Immature natural killer cell (primary cell): ENCODE results near the gene ALDH3A1. TPM values are rescaled to one million over a fixed set of nuclear protein-coding genes. Genes with fewer than 3 reads are reported as not detected.

ENCODE experiments used
- DNase-seq, 3 donors: peaks; one replicate each; pipeline ENCODE4 v3.0.0; 2022; ENCODE audit warnings: mixed read lengths in 1 of 3
- H3K27ac Mint-ChIP-seq, 6 donors: one replicate each; pipeline ENCODE4 v1.8.0; 2020; ENCODE audit warnings: mixed read lengths in 6 of 6, mild to moderate bottlenecking in 5 of 6, inconsistent platforms in 4 of 6, moderate library complexity in 3 of 6
- H3K27me3 Mint-ChIP-seq, 3 donors: one replicate each; pipeline ENCODE4 v1.8.0; 2020 to 2021; ENCODE audit warnings: low read depth in 3 of 3, mild to moderate bottlenecking in 3 of 3, mixed read lengths in 3 of 3, moderate library complexity in 3 of 3, inconsistent platforms in 1 of 3
- H3K36me3 Mint-ChIP-seq, 3 donors: one replicate each; pipeline ENCODE4 v1.8.0; 2020; ENCODE audit warnings: mixed read lengths in 3 of 3, inconsistent platforms in 2 of 3, mild to moderate bottlenecking in 2 of 3
- H3K4me1 Mint-ChIP-seq, 2 donors: one replicate each; pipeline ENCODE4 v1.8.0; 2020; ENCODE audit warnings: inconsistent platforms in 2 of 2, mild to moderate bottlenecking in 2 of 2, mixed read lengths in 2 of 2, moderate library complexity in 1 of 2
- H3K4me3 Mint-ChIP-seq, 5 donors: one replicate each; pipeline ENCODE4 v1.8.0; 2020; ENCODE audit warnings: mild to moderate bottlenecking in 5 of 5, mixed read lengths in 5 of 5, inconsistent platforms in 3 of 5, moderate library complexity in 3 of 5
- H3K9me3 Mint-ChIP-seq, 6 donors: one replicate each; pipeline ENCODE4 v1.8.0; 2020; ENCODE audit warnings: mild to moderate bottlenecking in 6 of 6, mixed read lengths in 6 of 6, inconsistent platforms in 4 of 6, moderate library complexity in 3 of 6
- polyA plus RNA-seq, 3 donors: library from polyadenylated mRNA; unstranded; fragments of 300-500 nt; fragmentation: Illumina TruSeq; gene quantifications; one replicate each; pipeline ENCODE4 v1.2.3, GENCODE V29; 2021

The ALDH3A1 gene
- polyA plus RNA-seq, 3 donors from 2014 or later = 0.31 to 0.43 TPM; not detected in 1

GRCh38 chr17:19741832-19742457, 6.2 kb downstream of the ALDH3A1 start:
- no peak overlapping the region for H3K4me3 Mint-ChIP-seq
- no peak for DNase-seq
- H3K36me3 Mint-ChIP-seq = no peaks in the 10 kb centered on the region
- peaks cover 6% of the 10 kb centered on the region in 2 donors for H3K4me1 Mint-ChIP-seq
- no peak overlapping the region for H3K27ac Mint-ChIP-seq
- H3K9me3 Mint-ChIP-seq = peaks cover 0 to 1% (median 0%) of the 10 kb centered on the region in 6 donors
- H3K27me3 Mint-ChIP-seq = peaks cover 0 to 2% (median 0%) of the 10 kb centered on the region in 3 donors

DNA sequence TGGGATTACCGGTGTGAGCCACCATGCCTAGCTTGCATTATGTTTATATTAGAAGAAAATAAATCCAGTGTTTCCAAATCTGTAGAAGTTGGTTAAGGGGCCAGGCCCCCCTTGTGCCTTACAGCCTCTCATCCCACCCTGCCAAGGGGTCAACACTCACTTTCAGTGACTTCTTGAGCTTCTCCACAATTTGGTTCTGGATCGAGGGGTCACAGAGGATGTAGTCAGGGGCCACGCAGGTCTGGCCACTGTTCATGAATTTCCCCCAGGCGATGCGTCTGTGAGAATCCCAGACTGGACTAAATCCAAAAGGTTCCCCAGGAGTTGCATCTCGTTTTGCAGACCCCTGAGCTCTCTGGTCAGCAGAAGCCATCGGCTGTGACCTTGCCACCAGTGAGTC, 7.2 kb downstream of the ALDH3A1 start:
- no peak overlapping the region for H3K27ac Mint-ChIP-seq
- H3K4me3 Mint-ChIP-seq = no peak overlapping the region
- no peaks in the 10 kb centered on the region for H3K36me3 Mint-ChIP-seq
- H3K4me1 Mint-ChIP-seq = peaks cover 6% of the 10 kb centered on the region in 2 donors
- DNase-seq = no peak
- H3K27me3 Mint-ChIP-seq = peaks cover 0 to 2% (median 0%) of the 10 kb centered on the region in 3 donors
- peaks cover 0 to 1% (median 0%) of the 10 kb centered on the region in 6 donors for H3K9me3 Mint-ChIP-seq

DNA sequence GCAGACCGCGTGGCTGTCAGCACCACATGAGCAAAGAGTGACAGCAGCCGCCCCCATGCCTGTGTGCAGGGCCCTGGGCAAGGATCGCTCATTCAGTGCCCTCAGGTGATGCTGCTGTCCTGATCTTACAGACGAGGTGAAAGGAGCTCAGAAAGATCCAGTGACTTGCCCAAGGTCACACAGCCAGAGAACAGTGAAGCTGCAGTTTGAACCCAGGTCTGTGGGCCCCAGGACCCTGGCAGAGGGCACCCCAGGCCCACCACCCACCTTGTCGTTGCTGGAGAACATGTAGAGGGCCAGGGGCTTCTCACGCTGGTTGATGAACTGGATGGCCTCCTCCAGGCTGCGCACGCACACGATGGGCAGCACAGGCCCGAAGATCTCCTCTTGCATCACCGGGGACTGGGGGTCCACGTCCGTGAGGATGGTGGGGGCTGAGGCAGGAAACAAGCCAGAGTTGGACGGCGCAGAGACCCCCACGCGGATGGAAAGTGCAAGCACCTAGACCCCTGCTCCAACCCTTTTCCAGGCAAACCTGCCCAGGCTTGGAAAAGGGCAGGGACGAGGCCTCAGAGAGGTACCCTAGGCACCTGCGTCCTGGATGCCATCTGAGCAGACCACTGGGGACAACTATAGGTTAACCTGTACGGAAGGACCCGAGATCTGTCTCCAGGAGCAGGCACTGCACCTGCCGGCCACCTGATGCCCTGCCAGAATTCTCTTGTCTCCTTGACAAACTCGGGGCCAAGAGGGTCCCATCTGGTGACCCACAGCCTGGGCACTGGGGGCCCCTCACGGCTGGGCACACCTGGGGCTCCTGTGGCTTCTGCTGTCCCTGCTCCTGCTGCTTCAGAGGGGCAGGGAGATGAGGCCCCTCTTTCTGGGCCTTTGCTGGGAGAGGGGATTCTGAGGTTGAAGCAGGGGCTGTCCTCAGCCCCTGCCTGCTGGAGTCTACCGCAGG, 8.6 kb downstream of the ALDH3A1 start:
- H3K36me3 Mint-ChIP-seq = no peaks in the 10 kb centered on the region
- H3K9me3 Mint-ChIP-seq = peaks cover 0 to 1% (median 0%) of the 10 kb centered on the region in 6 donors
- no peak overlapping the region for H3K27ac Mint-ChIP-seq
- no peak for DNase-seq
- H3K4me3 Mint-ChIP-seq = no peak overlapping the region
- no peaks in the 10 kb centered on the region for H3K4me1 Mint-ChIP-seq
- H3K27me3 Mint-ChIP-seq = peaks cover 0 to 2% (median 1%) of the 10 kb centered on the region in 3 donors

- no peaks in the 10 kb centered on the region for H3K9me3 Mint-ChIP-seq
- H3K36me3 Mint-ChIP-seq = no peaks in the 10 kb centered on the region
- DNase-seq = no peak
- peaks cover 0 to 2% (median 1%) of the 10 kb centered on the region in 3 donors for H3K27me3 Mint-ChIP-seq
- no peaks in the 10 kb centered on the region for H3K4me1 Mint-ChIP-seq
- H3K4me3 Mint-ChIP-seq = no peak overlapping the region
- peak overlapping the region in 1 of 6 donors; percentile 8 for H3K27ac Mint-ChIP-seq
Observed at GRCh38 chr17:19738757-19739156, 9.3 kb downstream of the ALDH3A1 start.

DNA sequence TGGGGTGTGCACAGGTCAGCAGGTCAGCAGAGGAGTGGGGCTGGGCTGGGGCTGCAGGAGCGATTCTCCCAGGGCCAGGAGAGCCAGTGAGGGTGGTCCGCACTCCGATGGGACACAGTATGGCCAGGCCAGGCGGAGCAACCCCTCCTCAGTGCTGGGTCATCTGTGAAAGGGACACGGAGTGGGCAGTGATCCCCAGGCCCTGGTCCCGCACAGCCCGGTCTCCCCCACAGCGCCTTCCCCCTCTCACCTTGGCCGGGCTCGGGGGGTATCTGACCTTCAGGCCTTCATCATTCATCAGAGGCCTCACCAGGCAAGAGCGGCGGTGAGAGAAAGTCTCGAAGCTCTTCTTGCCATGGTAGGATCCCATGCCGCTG, 10.0 kb downstream of the ALDH3A1 start:
- Mint-ChIP-seq H3K4me3 (no peak overlapping the region), H3K27ac (no peak overlapping the region), H3K36me3 (no peaks in the 10 kb centered on the region), H3K9me3 (no peaks in the 10 kb centered on the region), H3K4me1 (no peaks in the 10 kb centered on the region), H3K27me3 (peaks cover 0 to 2% (median 1%) of the 10 kb centered on the region in 3 donors)
- no peak for DNase-seq

DNA sequence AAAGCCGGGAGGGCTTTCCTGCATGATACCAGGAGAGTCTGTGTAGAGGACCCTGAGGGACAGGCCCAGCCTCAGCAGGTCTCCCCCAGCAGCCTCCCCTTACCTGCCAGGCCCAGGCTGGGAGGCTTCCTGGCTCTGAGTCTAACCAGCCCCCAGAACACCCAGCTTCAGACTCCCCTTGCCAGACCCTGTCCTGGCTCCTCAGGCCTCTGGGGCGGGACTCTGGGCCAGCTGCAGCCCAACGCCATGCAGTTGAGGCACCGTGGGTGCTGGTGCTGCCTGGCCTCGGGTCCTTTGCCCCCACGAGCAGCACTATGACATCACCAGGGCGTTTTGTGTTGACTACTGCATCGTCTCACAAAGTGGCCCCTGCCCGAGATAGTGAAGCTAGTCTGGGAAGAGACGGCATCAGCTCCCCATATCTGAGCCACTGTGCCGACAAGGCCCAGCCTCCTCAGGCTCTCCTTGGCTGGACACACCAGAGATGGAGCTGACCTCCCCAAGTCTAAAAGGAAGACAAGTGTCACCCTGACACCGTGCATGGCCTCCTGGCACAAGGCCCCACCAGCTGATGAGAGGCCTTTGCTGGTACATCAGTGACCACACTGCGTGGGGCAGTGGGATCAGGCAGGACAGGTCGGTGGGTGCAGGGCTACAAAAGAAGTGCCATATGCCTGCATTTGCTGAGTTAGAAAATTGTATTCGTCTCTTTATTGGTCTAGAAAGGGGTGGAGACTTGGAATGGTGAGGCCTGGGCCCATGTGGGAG, 10.6 kb downstream of the ALDH3A1 start:
- Mint-ChIP-seq H3K27ac (no peak overlapping the region), H3K4me1 (no peaks in the 10 kb centered on the region), H3K36me3 (no peaks in the 10 kb centered on the region), H3K27me3 (peaks cover 0 to 2% (median 1%) of the 10 kb centered on the region in 3 donors), H3K4me3 (no peak overlapping the region), H3K9me3 (no peaks in the 10 kb centered on the region)
- no peak for DNase-seq

DNA sequence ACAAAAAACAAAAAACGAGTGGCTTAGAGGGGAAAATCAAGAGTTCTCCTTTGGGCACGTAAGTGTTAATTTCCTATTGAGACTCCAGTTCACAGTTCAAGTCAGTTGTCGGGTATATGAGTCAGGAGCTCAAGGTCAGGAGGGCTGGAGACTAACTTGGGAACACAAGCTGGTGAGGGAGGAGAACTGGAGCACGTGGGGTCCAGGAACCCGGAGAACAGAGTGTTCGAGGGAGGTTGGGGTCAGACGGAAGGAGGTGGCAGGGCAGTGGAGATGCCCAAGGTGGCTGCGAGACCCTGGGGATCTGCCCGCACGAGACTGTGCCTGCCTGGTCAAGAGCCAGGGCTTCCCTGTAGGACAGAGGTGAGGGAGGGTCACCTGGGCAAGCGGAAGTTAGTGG, 12.0 kb downstream of the ALDH3A1 start:
- H3K36me3 Mint-ChIP-seq = no peaks in the 10 kb centered on the region
- DNase-seq = no peak
- no peaks in the 10 kb centered on the region for H3K9me3 Mint-ChIP-seq

GRCh38 chr17:19733953-19734526, 14.1 kb downstream of the ALDH3A1 start:
- Mint-ChIP-seq H3K9me3 (no peaks in the 10 kb centered on the region), H3K4me3 (no peak overlapping the region), H3K4me1 (no peaks in the 10 kb centered on the region), H3K36me3 (no peaks in the 10 kb centered on the region), H3K27ac (no peak overlapping the region), H3K27me3 (peaks cover 0 to 2% (median 1%) of the 10 kb centered on the region in 3 donors)
- no peak for DNase-seq

More for the DNA sequence above, 12.0 kb downstream of the ALDH3A1 start:
- Mint-ChIP-seq H3K27ac (peak overlapping the region in 2 of 6 donors; percentile 13 to 23), H3K4me3 (no peak overlapping the region), H3K27me3 (peaks cover 0 to 2% (median 1%) of the 10 kb centered on the region in 3 donors), H3K4me1 (no peaks in the 10 kb centered on the region)

GRCh38 chr17:19731626-19732025, 16.5 kb downstream of the ALDH3A1 start:
- Mint-ChIP-seq H3K27me3 (peaks cover 0 to 2% (median 1%) of the 10 kb centered on the region in 3 donors), H3K4me3 (no peak overlapping the region), H3K4me1 (peaks cover 0 to 1% of the 10 kb centered on the region in 2 donors), H3K9me3 (no peaks in the 10 kb centered on the region), H3K36me3 (no peaks in the 10 kb centered on the region), H3K27ac (peak overlapping the region in 1 of 6 donors; percentile 64)
- DNase-seq = no peak

DNA sequence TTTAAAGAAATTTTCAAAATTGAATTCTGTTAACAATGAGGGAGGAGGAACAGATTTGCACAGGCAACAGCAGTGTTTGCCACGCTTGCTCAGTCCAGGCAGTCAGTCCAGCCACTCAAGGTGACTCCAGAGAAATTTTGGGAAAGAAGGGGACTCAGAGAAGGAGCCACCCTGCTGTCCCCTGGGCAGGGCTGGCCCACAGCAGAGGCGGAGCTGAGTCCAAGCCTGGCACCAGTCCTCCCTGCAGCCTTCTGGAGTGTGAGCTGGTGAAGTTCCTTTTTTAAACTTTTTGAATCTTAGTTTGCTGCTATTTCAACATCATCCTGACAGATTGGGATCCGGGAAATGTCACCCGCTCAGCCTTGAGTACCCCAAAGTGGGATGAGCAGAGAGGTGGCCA, 17.3 kb downstream of the ALDH3A1 start:
- DNase-seq = no peak
- Mint-ChIP-seq H3K27me3 (peaks cover 0 to 1% (median 0%) of the 10 kb centered on the region in 3 donors), H3K4me3 (no peak overlapping the region), H3K9me3 (no peaks in the 10 kb centered on the region), H3K4me1 (peaks cover 0 to 2% of the 10 kb centered on the region in 2 donors), H3K27ac (no peak overlapping the region), H3K36me3 (no peaks in the 10 kb centered on the region)

DNA sequence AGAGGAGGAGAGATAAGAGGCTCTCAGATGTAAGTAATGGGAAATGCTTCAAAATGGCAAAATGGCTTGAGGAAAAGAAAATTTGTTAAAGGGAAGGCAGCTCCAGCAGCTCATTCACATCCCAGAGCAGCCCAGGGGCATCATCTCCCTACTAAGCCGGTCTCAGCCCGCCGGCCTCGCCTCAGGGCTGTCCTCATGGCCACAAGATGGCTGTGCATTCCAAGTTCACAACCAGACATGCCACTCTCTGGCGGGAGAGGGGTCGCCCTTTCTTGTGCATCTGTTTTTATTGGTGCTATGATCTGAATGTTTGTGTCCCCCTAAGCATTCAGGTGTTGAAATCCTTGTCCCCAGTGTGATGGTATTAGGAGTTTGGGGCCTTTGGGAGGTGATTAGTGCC, 18.2 kb downstream of the ALDH3A1 start:
- no peaks in the 10 kb centered on the region for H3K9me3 Mint-ChIP-seq
- H3K36me3 Mint-ChIP-seq = no peaks in the 10 kb centered on the region
- no peak overlapping the region for H3K27ac Mint-ChIP-seq
- H3K27me3 Mint-ChIP-seq = peaks cover 0 to 5% (median 4%) of the 10 kb centered on the region in 3 donors
- DNase-seq = no peak
- peaks cover 8 to 9% of the 10 kb centered on the region in 2 donors for H3K4me1 Mint-ChIP-seq
- H3K4me3 Mint-ChIP-seq = no peak overlapping the region

DNA sequence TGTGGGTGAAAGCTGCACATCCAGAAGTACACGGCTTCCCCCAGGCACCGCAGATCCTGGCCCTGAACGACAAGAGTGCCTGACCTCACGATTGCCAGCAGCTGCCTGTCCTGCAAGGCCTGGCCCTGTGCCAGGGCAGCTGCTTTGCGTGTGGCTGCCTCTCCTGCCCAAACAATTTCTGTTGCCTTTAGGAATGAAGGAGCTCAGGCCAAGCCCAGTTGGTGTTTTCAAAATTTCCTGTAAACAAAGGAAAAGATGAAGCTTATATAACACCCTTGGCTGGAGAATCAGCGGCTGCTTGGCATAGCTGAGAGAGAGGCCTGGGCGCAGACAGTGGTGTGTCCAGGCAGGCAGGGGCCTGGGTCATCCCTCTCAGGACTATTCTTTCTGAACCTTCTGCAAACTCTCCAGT, 20.0 kb downstream of the ALDH3A1 start:
- Mint-ChIP-seq H3K9me3 (no peaks in the 10 kb centered on the region), H3K4me3 (no peak overlapping the region), H3K4me1 (peaks cover 18 to 21% of the 10 kb centered on the region in 2 donors), H3K36me3 (no peaks in the 10 kb centered on the region), H3K27me3 (peaks cover 2 to 8% (median 8%) of the 10 kb centered on the region in 3 donors), H3K27ac (no peak overlapping the region)
- no peak for DNase-seq

GRCh38 chr17:19727501-19728078, 20.5 kb downstream of the ALDH3A1 start:
- no peak for DNase-seq
- Mint-ChIP-seq H3K27me3 (peaks cover 2 to 8% (median 8%) of the 10 kb centered on the region in 3 donors), H3K9me3 (no peaks in the 10 kb centered on the region), H3K36me3 (no peaks in the 10 kb centered on the region), H3K4me1 (peaks cover 18 to 21% of the 10 kb centered on the region in 2 donors), H3K4me3 (no peak overlapping the region), H3K27ac (peak overlapping the region in 2 of 6 donors; percentile 30 to 58)
